ENCODE data around the gene KNL1. TPM values are rescaled to one million over a fixed set of nuclear protein-coding genes. Genes with fewer than 3 reads are reported as not detected.

Gene KNL1
- total RNA-seq, 1 experiment from 2014 or later, result 28.9 TPM

DNA sequence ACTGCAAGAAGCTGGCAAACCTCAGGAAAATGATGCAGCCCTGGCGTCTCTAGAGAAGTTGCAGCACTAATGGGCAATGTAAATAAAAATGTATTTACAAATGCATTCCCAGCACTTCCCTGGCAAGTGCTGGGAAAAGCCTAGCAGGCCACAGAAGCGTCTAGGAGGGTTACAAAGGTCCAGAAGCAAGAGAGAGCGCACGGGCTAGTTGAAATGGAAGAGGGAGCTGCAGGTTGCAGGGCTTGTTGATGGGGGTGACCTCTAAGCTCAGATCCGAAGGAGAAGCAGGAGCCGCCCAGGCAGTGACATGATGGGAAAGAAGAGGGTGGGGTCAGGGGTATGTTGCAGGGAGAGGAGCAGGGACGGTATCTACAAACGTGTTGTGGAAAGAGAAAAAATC is 2.7 kb upstream of the KNL1 start:
- Histone ChIP-seq H3K27ac (ENCODE audit: low read length) (no peak overlapping the region; the same call in 1 of the 2 replicates), H3K9me3 (ENCODE audit: control insufficient read depth, insufficient read depth, low read depth, low read length) (no peaks in the 10 kb centered on the region), H3K4me1 (ENCODE audit: control insufficient read depth, insufficient read depth, low read length) (peaks cover 23% of the 10 kb centered on the region), H3K27me3 (ENCODE audit: control insufficient read depth, insufficient read depth, low read length) (no peaks in the 10 kb centered on the region), H3K36me3 (ENCODE audit: control insufficient read depth, insufficient read depth, low read length) (peaks cover 3% of the 10 kb centered on the region; the same call in 1 of the 2 replicates), H3K4me3 (ENCODE audit: low read depth in 2 of 2, low read length in 2 of 2) (peak overlapping the region in 1 of 2 experiments; percentile 80; a peak in 2 of 4 replicates)
- in situ Hi-C loops (cut with HindIII; ENCODE audit: low pct_unique_long_range_greater_than_20kb, low sequenced_read_pairs) (no loop called here), intact Hi-C loops (cut with micrococcal nuclease; ENCODE audit: unreplicated experiment) (no loop called here)
- BruUV-seq (replicated peaks), result no TSS peak
- POLR2A ChIA-PET, result no interaction called here
- DNase-seq (ENCODE audit: low read depth, low spot score) (no peak), ATAC-seq (no peak)
- no peak for TF ChIP-seq TCF7L2 (IDR thresholded peaks at IDR 0.05; ENCODE audit: low read depth, low read length)
- TF ChIP-seq SIN3A (IDR thresholded peaks at IDR 0.05; ENCODE audit: borderline replicate concordance, insufficient read depth, low read depth, low read length), result no peak
- CTCF ChIA-PET, result interaction anchor here (0.5 to 0.7 kb wide), 2 partner anchors 39 to 46 kb away, joined by 3 read pairs; no protein-coding TSS in a partner anchor

DNA sequence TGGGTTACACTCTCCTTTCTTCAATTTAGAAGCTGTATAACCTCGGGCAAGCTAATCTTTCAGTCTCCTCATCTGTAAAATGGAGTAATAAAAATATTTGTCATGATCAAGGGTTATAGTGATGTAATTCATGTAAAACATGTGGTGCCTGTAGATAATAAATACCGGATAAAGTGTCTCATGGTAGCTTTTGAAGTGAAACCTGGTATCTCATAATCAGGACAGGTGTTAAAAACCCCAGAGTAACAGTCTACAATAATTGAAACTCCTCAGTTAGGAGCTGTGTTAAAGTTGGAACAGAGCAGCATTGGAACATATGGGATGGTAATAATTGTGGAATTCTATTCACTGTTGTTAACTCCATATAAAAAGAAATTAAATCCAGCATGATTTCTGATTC is 884 bp upstream of the KNL1 start:
- H3K27me3 ChIP-seq (ENCODE audit: control insufficient read depth, insufficient read depth, low read length), result no peaks in the 10 kb centered on the region
- peaks cover 3% of the 10 kb centered on the region; the same call in 1 of the 2 replicates for H3K36me3 ChIP-seq (ENCODE audit: control insufficient read depth, insufficient read depth, low read length)
- BruUV-seq (replicated peaks), result no TSS peak
- no peak overlapping the region for H3K27ac ChIP-seq (ENCODE audit: low read length)
- ChIA-PET CTCF (no interaction called here), POLR2A (no interaction called here)
- ATAC-seq, result no peak
- in situ Hi-C loops (cut with HindIII; ENCODE audit: low pct_unique_long_range_greater_than_20kb, low sequenced_read_pairs), result no loop called here
- H3K9me3 ChIP-seq (ENCODE audit: control insufficient read depth, insufficient read depth, low read depth, low read length), result no peaks in the 10 kb centered on the region
- no peak for DNase-seq (ENCODE audit: low read depth, low spot score)
- no peak overlapping the region for H3K4me3 ChIP-seq (ENCODE audit: low read depth in 2 of 2, low read length in 2 of 2)
- peaks cover 28% of the 10 kb centered on the region for H3K4me1 ChIP-seq (ENCODE audit: control insufficient read depth, insufficient read depth, low read length)
- intact Hi-C loops (cut with micrococcal nuclease; ENCODE audit: unreplicated experiment), result no loop called here
- TF ChIP-seq, protein P1, sequence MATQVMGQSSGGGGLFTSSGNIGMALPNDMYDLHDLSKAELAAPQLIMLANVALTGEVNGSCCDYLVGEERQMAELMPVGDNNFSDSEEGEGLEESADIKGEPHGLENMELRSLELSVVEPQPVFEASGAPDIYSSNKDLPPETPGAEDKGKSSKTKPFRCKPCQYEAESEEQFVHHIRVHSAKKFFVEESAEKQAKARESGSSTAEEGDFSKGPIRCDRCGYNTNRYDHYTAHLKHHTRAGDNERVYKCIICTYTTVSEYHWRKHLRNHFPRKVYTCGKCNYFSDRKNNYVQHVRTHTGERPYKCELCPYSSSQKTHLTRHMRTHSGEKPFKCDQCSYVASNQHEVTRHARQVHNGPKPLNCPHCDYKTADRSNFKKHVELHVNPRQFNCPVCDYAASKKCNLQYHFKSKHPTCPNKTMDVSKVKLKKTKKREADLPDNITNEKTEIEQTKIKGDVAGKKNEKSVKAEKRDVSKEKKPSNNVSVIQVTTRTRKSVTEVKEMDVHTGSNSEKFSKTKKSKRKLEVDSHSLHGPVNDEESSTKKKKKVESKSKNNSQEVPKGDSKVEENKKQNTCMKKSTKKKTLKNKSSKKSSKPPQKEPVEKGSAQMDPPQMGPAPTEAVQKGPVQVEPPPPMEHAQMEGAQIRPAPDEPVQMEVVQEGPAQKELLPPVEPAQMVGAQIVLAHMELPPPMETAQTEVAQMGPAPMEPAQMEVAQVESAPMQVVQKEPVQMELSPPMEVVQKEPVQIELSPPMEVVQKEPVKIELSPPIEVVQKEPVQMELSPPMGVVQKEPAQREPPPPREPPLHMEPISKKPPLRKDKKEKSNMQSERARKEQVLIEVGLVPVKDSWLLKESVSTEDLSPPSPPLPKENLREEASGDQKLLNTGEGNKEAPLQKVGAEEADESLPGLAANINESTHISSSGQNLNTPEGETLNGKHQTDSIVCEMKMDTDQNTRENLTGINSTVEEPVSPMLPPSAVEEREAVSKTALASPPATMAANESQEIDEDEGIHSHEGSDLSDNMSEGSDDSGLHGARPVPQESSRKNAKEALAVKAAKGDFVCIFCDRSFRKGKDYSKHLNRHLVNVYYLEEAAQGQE (IDR thresholded peaks at IDR 0.05; ENCODE audit: insufficient read depth in 1 of 2, low read depth in 2 of 2, low read length in 1 of 2), result no peak
- TF ChIP-seq, protein P2, sequence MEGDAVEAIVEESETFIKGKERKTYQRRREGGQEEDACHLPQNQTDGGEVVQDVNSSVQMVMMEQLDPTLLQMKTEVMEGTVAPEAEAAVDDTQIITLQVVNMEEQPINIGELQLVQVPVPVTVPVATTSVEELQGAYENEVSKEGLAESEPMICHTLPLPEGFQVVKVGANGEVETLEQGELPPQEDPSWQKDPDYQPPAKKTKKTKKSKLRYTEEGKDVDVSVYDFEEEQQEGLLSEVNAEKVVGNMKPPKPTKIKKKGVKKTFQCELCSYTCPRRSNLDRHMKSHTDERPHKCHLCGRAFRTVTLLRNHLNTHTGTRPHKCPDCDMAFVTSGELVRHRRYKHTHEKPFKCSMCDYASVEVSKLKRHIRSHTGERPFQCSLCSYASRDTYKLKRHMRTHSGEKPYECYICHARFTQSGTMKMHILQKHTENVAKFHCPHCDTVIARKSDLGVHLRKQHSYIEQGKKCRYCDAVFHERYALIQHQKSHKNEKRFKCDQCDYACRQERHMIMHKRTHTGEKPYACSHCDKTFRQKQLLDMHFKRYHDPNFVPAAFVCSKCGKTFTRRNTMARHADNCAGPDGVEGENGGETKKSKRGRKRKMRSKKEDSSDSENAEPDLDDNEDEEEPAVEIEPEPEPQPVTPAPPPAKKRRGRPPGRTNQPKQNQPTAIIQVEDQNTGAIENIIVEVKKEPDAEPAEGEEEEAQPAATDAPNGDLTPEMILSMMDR (IDR thresholded peaks at IDR 0.05), result no peak
- TF ChIP-seq POLR2AphosphoS5 (IDR thresholded peaks at IDR 0.05; ENCODE audit: low read depth, low read length) (no peak), SIN3A (IDR thresholded peaks at IDR 0.05; ENCODE audit: borderline replicate concordance, insufficient read depth, low read depth, low read length) (no peak), TCF7L2 (IDR thresholded peaks at IDR 0.05; ENCODE audit: low read depth, low read length) (no peak)

DNA sequence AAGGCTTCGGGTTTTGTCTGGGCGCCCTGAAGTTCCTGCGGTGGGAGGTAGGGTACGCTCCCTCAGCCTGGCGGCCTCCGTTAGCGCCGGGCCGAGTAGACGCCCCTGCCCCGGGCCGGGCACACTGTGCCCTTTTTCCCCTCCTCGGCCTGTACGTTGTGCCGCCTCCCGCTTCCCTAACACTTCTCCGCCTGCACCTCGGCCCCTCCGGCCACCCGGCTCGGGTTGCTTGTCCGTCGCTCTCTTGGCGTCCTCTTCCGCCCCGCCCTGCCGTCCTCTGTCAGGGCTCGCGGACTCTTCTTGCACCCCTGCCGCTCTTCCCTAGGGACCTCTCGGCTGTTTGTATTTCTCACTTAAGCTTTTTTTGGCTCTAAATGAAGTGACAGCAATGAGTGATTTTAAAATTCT is 384 bp downstream of the KNL1 start:
- intact Hi-C loops (cut with micrococcal nuclease; ENCODE audit: unreplicated experiment) (no loop called here), in situ Hi-C loops (cut with HindIII; ENCODE audit: low pct_unique_long_range_greater_than_20kb, low sequenced_read_pairs) (no loop called here)
- Histone ChIP-seq H3K27me3 (ENCODE audit: control insufficient read depth, insufficient read depth, low read length) (no peaks in the 10 kb centered on the region), H3K36me3 (ENCODE audit: control insufficient read depth, insufficient read depth, low read length) (peaks cover 3% of the 10 kb centered on the region; the same call in 1 of the 2 replicates), H3K4me1 (ENCODE audit: control insufficient read depth, insufficient read depth, low read length) (peaks cover 29% of the 10 kb centered on the region), H3K27ac (ENCODE audit: low read length) (peak overlapping the region; percentile 97), H3K9me3 (ENCODE audit: control insufficient read depth, insufficient read depth, low read depth, low read length) (no peaks in the 10 kb centered on the region), H3K4me3 (ENCODE audit: low read depth in 2 of 2, low read length in 2 of 2) (peak overlapping the region; percentile 68 to 77)
- ATAC-seq (peak; percentile 72), DNase-seq (ENCODE audit: low read depth, low spot score) (no peak)
- no TSS peak for BruUV-seq (replicated peaks)
- POLR2A ChIA-PET, result interaction anchor here (0.9 kb wide), 1 partner anchor 188 kb away, joined by 4 read pairs; no protein-coding TSS in a partner anchor
- CTCF ChIA-PET, result no interaction called here
- no peak; the same call in 1 of the 2 replicates for TF ChIP-seq SIN3A (IDR thresholded peaks at IDR 0.05; ENCODE audit: borderline replicate concordance, insufficient read depth, low read depth, low read length)
- TF ChIP-seq, protein P2 (IDR thresholded peaks at IDR 0.05), result no peak
- TF ChIP-seq POLR2AphosphoS5 (IDR thresholded peaks at IDR 0.05; ENCODE audit: low read depth, low read length), result no peak; the same call in 1 of the 2 replicates
- no peak for TF ChIP-seq TCF7L2 (IDR thresholded peaks at IDR 0.05; ENCODE audit: low read depth, low read length)
- TF ChIP-seq, protein P1 (IDR thresholded peaks at IDR 0.05; ENCODE audit: insufficient read depth in 1 of 2, low read depth in 2 of 2, low read length in 1 of 2), result no peak

Data from Panc1 (cell line).